SK-N-SH (cell line): ENCODE data around the gene NIPAL1.

Experiments
- CTCF ChIP-seq: fragments of 200-600 bp; sonication (generic); IDR thresholded peaks from 2 replicates; pipeline ENCODE4 v1.6.1; 2017; ENCODE audit warnings: antibody characterized with exemption, mild to moderate bottlenecking, moderate library complexity
- FOXM1 ChIP-seq: IDR thresholded peaks from 2 replicates; pipeline ENCODE4 v1.4.0; 2012; ENCODE audit warnings: low read depth, mild to moderate bottlenecking
- JUND ChIP-seq: IDR thresholded peaks from 2 replicates; pipeline ENCODE4 v1.4.0; 2012
- MAX ChIP-seq: IDR thresholded peaks from 2 replicates; pipeline ENCODE4 v1.4.0; 2012; ENCODE audit warnings: low read depth
- PBX3 ChIP-seq: IDR thresholded peaks from 2 replicates; pipeline ENCODE4; 2012
- RAD21 ChIP-seq: IDR thresholded peaks from 2 replicates; pipeline ENCODE4 v1.6.1; 2012; ENCODE audit warnings: mild to moderate bottlenecking, low read length
- REST ChIP-seq: IDR thresholded peaks from 2 replicates; pipeline ENCODE4 v1.6.1; 2012; ENCODE audit warnings: mild to moderate bottlenecking, low read depth, low read length, moderate library complexity
- SIN3A ChIP-seq: IDR thresholded peaks from 2 replicates; pipeline ENCODE4 v1.6.1; 2012; ENCODE audit warnings: low read depth, mild to moderate bottlenecking, low read length, moderate library complexity, borderline replicate concordance
- USF2 ChIP-seq: fragments of 150-350 bp; IDR thresholded peaks from 2 replicates; pipeline ENCODE4 v1.6.1; 2017; ENCODE audit warnings: antibody characterized with exemption, low read length, low read depth, borderline replicate concordance

- TF ChIP-seq MAX (no peak), PBX3 (no peak), CTCF (no peak), USF2 (no peak), SIN3A (no peak), JUND (no peak), FOXM1 (no peak), RAD21 (no peak), REST (no peak)
These were observed 19.4 kb downstream of the NIPAL1 start for GRCh38 chr4:48035952-48036351.
